GM21576 (cell line): ENCODE measurements around the gene ST8SIA1.
"Not testable (repeated sequence)": the region's sequence is repeated elsewhere in the genome, so short reads cannot be mapped to it uniquely, and the experiment has no call there.

Experiments used
- ATAC-seq: cut with Tn5 transposase; IDR thresholded peaks from one replicate; pipeline ENCODE4 v1.9.1; 2021; ENCODE audit warnings: mild to moderate bottlenecking, moderate library complexity; ENCODE audit not compliant: unreplicated experiment

Gene ST8SIA1

GRCh38 chr12:22188431-22188830 lies 146.1 kb downstream of the ST8SIA1 start:
- no peak for ATAC-seq

- no peak for ATAC-seq
These were observed 153.8 kb downstream of the ST8SIA1 start for GRCh38 chr12:22180705-22181104.

GRCh38 chr12:22173177-22173576 lies 161.3 kb downstream of the ST8SIA1 start:
- no peak for ATAC-seq

- no peak for ATAC-seq
These were observed 162.0 kb downstream of the ST8SIA1 start for GRCh38 chr12:22172501-22172900.

GRCh38 chr12:22169376-22169775 lies 165.1 kb downstream of the ST8SIA1 start:
- ATAC-seq, result no peak

GRCh38 chr12:22164139-22164538 lies 170.4 kb downstream of the ST8SIA1 start:
- ATAC-seq, result no peak

GRCh38 chr12:22163594-22163993 lies 170.9 kb downstream of the ST8SIA1 start:
- no peak for ATAC-seq

- no peak for ATAC-seq
These were observed 174.0 kb downstream of the ST8SIA1 start for GRCh38 chr12:22160396-22161003.

GRCh38 chr12:22149286-22149685 lies 185.2 kb downstream of the ST8SIA1 start:
- not testable (repeated sequence) for ATAC-seq

GRCh38 chr12:22146686-22147085 lies 187.8 kb downstream of the ST8SIA1 start:
- ATAC-seq, result peak; percentile 49
